ENCODE measurements around the gene BCL3. TPM values are rescaled to one million over a fixed set of nuclear protein-coding genes. Genes with fewer than 3 reads are reported as not detected.
A peak's percentile ranks its signal among the peaks of the same experiment; 100 is the strongest.

BCL3 gene
- total RNA-seq, 4 donors from 2014 or later = 7.2 to 15.7 (median 8.5) TPM

GRCh38 chr19:44806291-44806690, 57.8 kb downstream of the BCL3 start:
- ATAC-seq = no peak
- H3K9me3 ChIP-seq = no peaks in the 10 kb centered on the region
- no peaks in the 10 kb centered on the region for H3K36me3 ChIP-seq
- H3K27me3 ChIP-seq = no peaks in the 10 kb centered on the region
- TF ChIP-seq POLR2A (IDR thresholded peaks at IDR 0.05) = no peak
- TF ChIP-seq, protein P1, sequence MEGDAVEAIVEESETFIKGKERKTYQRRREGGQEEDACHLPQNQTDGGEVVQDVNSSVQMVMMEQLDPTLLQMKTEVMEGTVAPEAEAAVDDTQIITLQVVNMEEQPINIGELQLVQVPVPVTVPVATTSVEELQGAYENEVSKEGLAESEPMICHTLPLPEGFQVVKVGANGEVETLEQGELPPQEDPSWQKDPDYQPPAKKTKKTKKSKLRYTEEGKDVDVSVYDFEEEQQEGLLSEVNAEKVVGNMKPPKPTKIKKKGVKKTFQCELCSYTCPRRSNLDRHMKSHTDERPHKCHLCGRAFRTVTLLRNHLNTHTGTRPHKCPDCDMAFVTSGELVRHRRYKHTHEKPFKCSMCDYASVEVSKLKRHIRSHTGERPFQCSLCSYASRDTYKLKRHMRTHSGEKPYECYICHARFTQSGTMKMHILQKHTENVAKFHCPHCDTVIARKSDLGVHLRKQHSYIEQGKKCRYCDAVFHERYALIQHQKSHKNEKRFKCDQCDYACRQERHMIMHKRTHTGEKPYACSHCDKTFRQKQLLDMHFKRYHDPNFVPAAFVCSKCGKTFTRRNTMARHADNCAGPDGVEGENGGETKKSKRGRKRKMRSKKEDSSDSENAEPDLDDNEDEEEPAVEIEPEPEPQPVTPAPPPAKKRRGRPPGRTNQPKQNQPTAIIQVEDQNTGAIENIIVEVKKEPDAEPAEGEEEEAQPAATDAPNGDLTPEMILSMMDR (IDR thresholded peaks at IDR 0.05 in 4 of 5, conservative IDR thresholded peaks at IDR 0.05 in 1 of 5) = no peak
- no peak for DNase-seq
- H3K27ac ChIP-seq = no peak overlapping the region
- intact Hi-C loops (cut with DNase I; ENCODE audit: low total_unique reads) = loop anchor here (10.0 kb wide), 1 partner anchor 909 kb away; no protein-coding TSS in a partner anchor
- no peak overlapping the region for H3K4me3 ChIP-seq
- H3K4me1 ChIP-seq = peaks cover 17 to 26% of the 10 kb centered on the region in 2 donors
- in situ Hi-C loops (cut with MboI; ENCODE audit: low sequenced_read_pairs in 4 of 4) = no loop called here

GRCh38 chr19:44807162-44807561, 58.7 kb downstream of the BCL3 start:
- in situ Hi-C loops (cut with MboI; ENCODE audit: low sequenced_read_pairs in 4 of 4) = no loop called here
- intact Hi-C loops (cut with DNase I; ENCODE audit: low total_unique reads) = loop anchor here (10.0 kb wide), 1 partner anchor 908 kb away; no protein-coding TSS in a partner anchor

GRCh38 chr19:44807652-44808462, 59.3 kb downstream of the BCL3 start:
- H3K4me1 ChIP-seq = peaks cover 17 to 26% of the 10 kb centered on the region in 2 donors
- H3K36me3 ChIP-seq = no peaks in the 10 kb centered on the region
- H3K27me3 ChIP-seq = no peaks in the 10 kb centered on the region
- DNase-seq (peak in 1 of 2 donors; percentile 22), ATAC-seq (peak; percentile 39 to 54)
- peak overlapping the region; percentile 41 to 82 (median 72) for H3K27ac ChIP-seq
- no peak for TF ChIP-seq POLR2A (IDR thresholded peaks at IDR 0.05)
- TF ChIP-seq, protein P1 (IDR thresholded peaks at IDR 0.05 in 4 of 5, conservative IDR thresholded peaks at IDR 0.05 in 1 of 5) = peak; percentile 31 to 69 (median 54)
- peak overlapping the region in 2 of 4 donors; percentile 61 to 77 for H3K4me3 ChIP-seq
- intact Hi-C loops (cut with DNase I; ENCODE audit: low total_unique reads) (loop anchor here (1.0 to 10.0 kb wide), 2 partner anchors 24 to 907 kb away; no protein-coding TSS in a partner anchor), in situ Hi-C loops (cut with MboI; ENCODE audit: low sequenced_read_pairs in 4 of 4) (no loop called here)
- no peaks in the 10 kb centered on the region for H3K9me3 ChIP-seq

More at GRCh38 chr19:44807162-44807561, 58.7 kb downstream of the BCL3 start:
- H3K36me3 ChIP-seq = no peaks in the 10 kb centered on the region
- ATAC-seq = no peak
- peaks cover 17 to 26% of the 10 kb centered on the region in 2 donors for H3K4me1 ChIP-seq
- H3K4me3 ChIP-seq = no peak overlapping the region
- H3K27me3 ChIP-seq = no peaks in the 10 kb centered on the region
- TF ChIP-seq, protein P1 (IDR thresholded peaks at IDR 0.05 in 4 of 5, conservative IDR thresholded peaks at IDR 0.05 in 1 of 5) = no peak
- no peak for TF ChIP-seq POLR2A (IDR thresholded peaks at IDR 0.05)
- no peaks in the 10 kb centered on the region for H3K9me3 ChIP-seq
- peak overlapping the region in 3 of 4 donors; percentile 41 to 82 (median 74) for H3K27ac ChIP-seq
- DNase-seq = no peak

DNA sequence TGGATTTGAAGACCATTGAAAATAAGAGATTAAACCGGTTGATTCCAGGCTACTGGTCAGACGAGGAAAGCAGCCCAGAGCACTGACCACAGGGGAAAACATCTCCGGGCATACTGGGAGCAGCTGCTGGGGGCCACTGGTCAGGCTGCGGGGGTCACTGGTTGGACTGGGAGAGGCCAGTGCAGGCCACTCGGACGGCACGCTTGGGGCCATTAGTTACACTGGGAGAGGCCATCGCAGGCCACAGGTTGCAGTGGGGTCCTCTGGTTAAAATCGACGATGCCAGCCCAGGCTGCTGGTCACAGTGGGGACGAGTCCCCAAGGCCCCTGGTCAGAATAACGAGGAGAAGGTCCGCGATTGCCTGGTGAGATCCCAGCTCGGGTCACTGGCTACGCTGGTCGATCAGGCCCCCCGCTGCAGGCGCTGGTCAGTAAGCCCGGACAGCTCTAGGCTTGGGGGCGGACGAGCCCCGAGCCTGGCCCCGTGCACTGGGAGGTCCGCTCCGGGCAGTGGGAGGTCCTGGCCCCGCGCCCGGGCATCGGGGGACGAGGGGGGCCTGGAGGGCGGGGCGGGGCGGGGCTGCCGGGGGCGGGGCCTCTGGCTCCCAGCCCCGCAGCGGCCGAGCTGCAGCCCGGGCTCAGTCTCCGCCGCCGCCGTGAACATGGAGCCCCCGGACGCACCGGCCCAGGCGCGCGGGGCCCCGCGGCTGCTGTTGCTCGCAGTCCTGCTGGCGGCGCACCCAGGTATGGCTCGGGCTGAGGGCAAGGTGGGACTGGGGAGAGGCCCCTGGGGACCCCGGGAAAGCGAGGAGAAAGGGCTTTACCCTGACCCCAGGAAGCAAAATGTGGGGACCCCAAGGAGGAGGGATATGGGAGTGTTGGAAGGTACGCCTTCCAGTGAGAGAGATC, 60.2 kb downstream of the BCL3 start, which contains the start of gene BCAM:
TSS of gene BCAM (plus strand) at position 641 of the 909 bp plus-strand sequence. CDS start at position 663, 22 bp downstream.
- ATAC-seq (peak; percentile 62 to 72), DNase-seq (peak; percentile 11 to 35)
- intact Hi-C loops (cut with DNase I; ENCODE audit: low total_unique reads) (loop anchor here (1.0 to 10.0 kb wide), 2 partner anchors 24 to 906 kb away; no protein-coding TSS in a partner anchor), in situ Hi-C loops (cut with MboI; ENCODE audit: low sequenced_read_pairs in 4 of 4) (no loop called here)
- Histone ChIP-seq H3K27me3 (no peaks in the 10 kb centered on the region), H3K36me3 (no peaks in the 10 kb centered on the region), H3K4me1 (peaks cover 17 to 26% of the 10 kb centered on the region in 2 donors), H3K9me3 (no peaks in the 10 kb centered on the region), H3K27ac (peak within 1 kb of the TSS; percentile 41 to 82 (median 72)), H3K4me3 (peak within 1 kb of the TSS; percentile 61 to 77 (median 69))
- TF ChIP-seq POLR2A (IDR thresholded peaks at IDR 0.05) = peak; percentile 18 to 36
- TF ChIP-seq, protein P1 (IDR thresholded peaks at IDR 0.05 in 4 of 5, conservative IDR thresholded peaks at IDR 0.05 in 1 of 5) = no peak
